Hepatocyte (in vitro differentiated cells): Measurements from ENCODE around the gene USP10. TPM values are rescaled to one million over a fixed set of nuclear protein-coding genes. Genes with fewer than 3 reads are reported as not detected.

Source experiments
- DNase-seq: peaks from one replicate; pipeline ENCODE4 v3.0.0-alpha.2; 2016; ENCODE audit warnings: low spot score
- H2AFZ ChIP-seq: fragments of 200-600 bp; sonication (generic); 2 replicates; pipeline ENCODE4 v1.6.0; 2016; ENCODE audit warnings: antibody characterized with exemption, mild to moderate bottlenecking
- H3K27ac ChIP-seq: fragments of 200-600 bp; sonication (generic); 2 replicates; pipeline ENCODE4 v1.5.1; 2016; ENCODE audit warnings: mild to moderate bottlenecking
- H3K27me3 ChIP-seq: fragments of 200-600 bp; sonication (generic); 2 replicates; pipeline ENCODE4 v1.6.1; 2016
- H3K36me3 ChIP-seq: fragments of 200-600 bp; sonication (generic); replicated peaks from 2 replicates; pipeline ENCODE4 v1.5.1; 2016; ENCODE audit warnings: low read depth; ENCODE audit not compliant: insufficient read depth
- H3K4me1 ChIP-seq: fragments of 200-600 bp; sonication (generic); 2 replicates; pipeline ENCODE4 v1.5.1; 2016; ENCODE audit warnings: mild to moderate bottlenecking, moderate library complexity; ENCODE audit not compliant: insufficient read depth
- H3K4me2 ChIP-seq: fragments of 200-600 bp; sonication (generic); 2 replicates; pipeline ENCODE4 v1.6.0; 2016
- H3K4me3 ChIP-seq: fragments of 200-600 bp; sonication (generic); 2 replicates; pipeline ENCODE4 v1.5.1; 2016; ENCODE audit warnings: mild to moderate bottlenecking
- H3K79me2 ChIP-seq: fragments of 200-600 bp; sonication (generic); 2 replicates; pipeline ENCODE4 v1.6.0; 2017; ENCODE audit warnings: mild to moderate bottlenecking
- H3K9me2 ChIP-seq: fragments of 200-600 bp; sonication (generic); replicated peaks from 2 replicates; pipeline ENCODE4 v1.6.0; 2017; ENCODE audit warnings: mild to moderate bottlenecking; ENCODE audit not compliant: insufficient read depth
- H3K9me3 ChIP-seq: fragments of 200-600 bp; sonication (generic); 2 replicates; pipeline ENCODE4 v1.5.1; 2016; ENCODE audit warnings: low read depth, mild to moderate bottlenecking
- H4K20me1 ChIP-seq: fragments of 200-600 bp; sonication (generic); 2 replicates; pipeline ENCODE4 v1.6.0; 2016; ENCODE audit warnings: mild to moderate bottlenecking; ENCODE audit not compliant: insufficient read depth, poor library complexity, severe bottlenecking
- CTCF ChIP-seq: fragments of 200-600 bp; sonication (generic); IDR thresholded peaks from 2 replicates; pipeline ENCODE4 v1.5.1; 2016; ENCODE audit warnings: antibody characterized with exemption, mild to moderate bottlenecking; ENCODE audit not compliant: poor library complexity
- EZH2 ChIP-seq: fragments of 200-600 bp; sonication (generic); IDR thresholded peaks from 2 replicates; pipeline ENCODE4 v1.6.1; 2016; ENCODE audit warnings: antibody characterized with exemption, mild to moderate bottlenecking, borderline replicate concordance
- EZH2phosphoT487 ChIP-seq: fragments of 200-600 bp; sonication (generic); IDR thresholded peaks from one replicate; pipeline ENCODE4 v1.6.1; 2018; ENCODE audit warnings: antibody characterized with exemption, mild to moderate bottlenecking, low read depth, moderate library complexity; ENCODE audit not compliant: unreplicated experiment, severe bottlenecking
- WGBS: methylation state at CpG from one replicate; pipeline ENCODE4 v1.1.6; 2016; ENCODE audit warnings: low lambda C conversion rate; ENCODE audit errors: missing lambda C conversion rate; 5-methylcytosine and 5-hydroxymethylcytosine counted together
- polyA plus RNA-seq: library from polyadenylated mRNA; unstranded; fragments of >200 nt; fragmentation: Nextera tagmentation; extraction: Ambion mirVana; gene quantifications from 2 replicates; pipeline ENCODE4 v1.2.1, GENCODE V29; 2016
- total RNA-seq: library from RNA; depleted of rRNA; stranded (reverse); fragments of >200 nt; gene quantifications from 2 replicates; pipeline ENCODE4 v1.2.3, GENCODE V29; 2014

Gene USP10
- total and polyA plus RNA-seq, 2 experiments from 2014 or later: 53.1 to 62.4 TPM

- H4K20me1 ChIP-seq: no peaks in the 10 kb centered on the region
- H3K27me3 ChIP-seq: no peaks in the 10 kb centered on the region
- H3K4me1 ChIP-seq: no peaks in the 10 kb centered on the region
- no peak for DNase-seq
- no peak overlapping the region for H3K4me2 ChIP-seq
- peaks cover 10% of the 10 kb centered on the region for H3K36me3 ChIP-seq
- no peak overlapping the region for H2AFZ ChIP-seq
- TF ChIP-seq CTCF: no peak
- TF ChIP-seq EZH2: no peak
- TF ChIP-seq EZH2phosphoT487: no peak
- no peaks in the 10 kb centered on the region for H3K9me2 ChIP-seq
- WGBS: 92% methylated on average over 14 of the region's 14 CpGs
- no peak overlapping the region for H3K4me3 ChIP-seq
- no peaks in the 10 kb centered on the region for H3K9me3 ChIP-seq
- H3K79me2 ChIP-seq: peaks cover 8% of the 10 kb centered on the region
- H3K27ac ChIP-seq: no peak overlapping the region
Observed at GRCh38 chr16:84775262-84775810, 75.5 kb downstream of the USP10 start.

GRCh38 chr16:84777435-84777834 lies 77.6 kb downstream of the USP10 start:
- H3K9me3 ChIP-seq: no peaks in the 10 kb centered on the region
- no peak overlapping the region for H3K4me3 ChIP-seq
- no peak overlapping the region for H2AFZ ChIP-seq
- 100% methylated on average over 5 of the region's 5 CpGs for WGBS
- H3K27ac ChIP-seq: no peak overlapping the region
- H3K36me3 ChIP-seq: peaks cover 10% of the 10 kb centered on the region
- H3K4me2 ChIP-seq: no peak overlapping the region
- no peaks in the 10 kb centered on the region for H3K79me2 ChIP-seq
- H3K27me3 ChIP-seq: no peaks in the 10 kb centered on the region
- no peaks in the 10 kb centered on the region for H3K9me2 ChIP-seq
- H4K20me1 ChIP-seq: no peaks in the 10 kb centered on the region
- H3K4me1 ChIP-seq: no peaks in the 10 kb centered on the region
- TF ChIP-seq EZH2phosphoT487 (no peak), EZH2 (no peak), CTCF (no peak)
- DNase-seq: no peak

GRCh38 chr16:84778720-84779119 lies 78.9 kb downstream of the USP10 start:
- no peak overlapping the region for H3K4me3 ChIP-seq
- H2AFZ ChIP-seq: no peak overlapping the region
- H3K27ac ChIP-seq: no peak overlapping the region
- H3K36me3 ChIP-seq: peaks cover 10% of the 10 kb centered on the region
- no peak for TF ChIP-seq EZH2phosphoT487
- TF ChIP-seq EZH2: no peak
- TF ChIP-seq CTCF: no peak
- WGBS: 98% methylated on average over 18 of the region's 18 CpGs
- no peaks in the 10 kb centered on the region for H3K27me3 ChIP-seq
- no peaks in the 10 kb centered on the region for H3K4me1 ChIP-seq
- no peak overlapping the region for H3K4me2 ChIP-seq
- H3K9me2 ChIP-seq: no peaks in the 10 kb centered on the region
- no peak for DNase-seq
- H4K20me1 ChIP-seq: no peaks in the 10 kb centered on the region
- H3K79me2 ChIP-seq: no peaks in the 10 kb centered on the region
- H3K9me3 ChIP-seq: no peaks in the 10 kb centered on the region

- H4K20me1 ChIP-seq: no peaks in the 10 kb centered on the region
- no peak overlapping the region for H3K4me3 ChIP-seq
- no peaks in the 10 kb centered on the region for H3K9me2 ChIP-seq
- H2AFZ ChIP-seq: no peak overlapping the region
- no peak overlapping the region for H3K27ac ChIP-seq
- H3K27me3 ChIP-seq: no peaks in the 10 kb centered on the region
- H3K9me3 ChIP-seq: no peaks in the 10 kb centered on the region
- WGBS: 97% methylated on average over 11 of the region's 11 CpGs
- H3K4me1 ChIP-seq: no peaks in the 10 kb centered on the region
- peaks cover 10% of the 10 kb centered on the region for H3K36me3 ChIP-seq
- DNase-seq: no peak
- no peak for TF ChIP-seq EZH2phosphoT487
- no peak for TF ChIP-seq EZH2
- TF ChIP-seq CTCF: no peak
- H3K79me2 ChIP-seq: no peaks in the 10 kb centered on the region
- no peak overlapping the region for H3K4me2 ChIP-seq
Observed at GRCh38 chr16:84780063-84780462, 80.3 kb downstream of the USP10 start.
